HEK293 (cell line): Measurements from ENCODE around the gene SP2.

Experiments used
- AEBP2 ChIP-seq: fragments of 450-650 bp; formaldehyde crosslinking; IDR thresholded peaks from 2 replicates; pipeline ENCODE4 v1.5.1; 2016; ENCODE audit warnings: missing biosample characterization, missing genetic modification characterization, borderline replicate concordance
- BCL11B ChIP-seq: fragments of 450-650 bp; formaldehyde crosslinking; IDR thresholded peaks from 2 replicates; pipeline ENCODE4 v1.5.1; 2016; ENCODE audit warnings: low read depth, missing biosample characterization, missing genetic modification characterization
- GLIS2 ChIP-seq: fragments of 450-650 bp; formaldehyde crosslinking; IDR thresholded peaks from 2 replicates; pipeline ENCODE4 v1.5.1; 2016; ENCODE audit warnings: missing biosample characterization, missing genetic modification characterization
- IKZF3 ChIP-seq: fragments of 450-650 bp; IDR thresholded peaks from 2 replicates; pipeline ENCODE4 v1.5.0; 2018; ENCODE audit warnings: missing biosample characterization, mild to moderate bottlenecking, missing genetic modification characterization, moderate library complexity
- KLF1 ChIP-seq: fragments of 450-650 bp; formaldehyde crosslinking; IDR thresholded peaks from 2 replicates; pipeline ENCODE4 v1.5.1; 2016; ENCODE audit warnings: missing biosample characterization, missing genetic modification characterization
- SCRT2 ChIP-seq: fragments of 450-650 bp; formaldehyde crosslinking; IDR thresholded peaks from 2 replicates; pipeline ENCODE4 v1.5.1; 2016; ENCODE audit warnings: missing biosample characterization, missing genetic modification characterization
- YY1 ChIP-seq: fragments of 450-650 bp; formaldehyde crosslinking; IDR thresholded peaks from 2 replicates; pipeline ENCODE4 v1.5.1; 2018; ENCODE audit warnings: missing biosample characterization, missing genetic modification characterization
- ZBTB21 ChIP-seq: fragments of 450-650 bp; formaldehyde crosslinking; IDR thresholded peaks from 2 replicates; pipeline ENCODE4 v1.5.1; 2017; ENCODE audit warnings: missing biosample characterization, missing genetic modification characterization
- ZBTB7A ChIP-seq: fragments of 450-650 bp; formaldehyde crosslinking; IDR thresholded peaks from 2 replicates; pipeline ENCODE4 v1.5.1; 2016; ENCODE audit warnings: low read depth, missing biosample characterization, missing genetic modification characterization
- ZFP3 ChIP-seq: fragments of 450-650 bp; formaldehyde crosslinking; IDR thresholded peaks from 2 replicates; pipeline ENCODE4 v1.5.1; 2016; ENCODE audit warnings: low read depth, missing biosample characterization, missing genetic modification characterization
- ZNF138 ChIP-seq: fragments of 450-650 bp; formaldehyde crosslinking; IDR thresholded peaks from 2 replicates; pipeline ENCODE4 v1.5.1; 2016; ENCODE audit warnings: missing biosample characterization, missing genetic modification characterization, borderline replicate concordance
- ZNF155 ChIP-seq: fragments of 450-650 bp; formaldehyde crosslinking; IDR thresholded peaks from 2 replicates; pipeline ENCODE4 v1.5.1; 2016; ENCODE audit warnings: missing biosample characterization, missing genetic modification characterization
- ZNF157 ChIP-seq: fragments of 450-650 bp; formaldehyde crosslinking; IDR thresholded peaks from 2 replicates; pipeline ENCODE4 v1.5.1; 2016; ENCODE audit warnings: missing biosample characterization, missing genetic modification characterization
- ZNF175 ChIP-seq: fragments of 450-650 bp; formaldehyde crosslinking; IDR thresholded peaks from 2 replicates; pipeline ENCODE4 v1.5.1; 2016; ENCODE audit warnings: missing biosample characterization, missing genetic modification characterization
- ZNF19 ChIP-seq: fragments of 450-650 bp; formaldehyde crosslinking; IDR thresholded peaks from 2 replicates; pipeline ENCODE4; 2016; ENCODE audit warnings: missing biosample characterization, missing genetic modification characterization, low read depth
- ZNF274 ChIP-seq, 2 experiments: fragments of 200-500 bp in 1 of 2; fragments of 450-650 bp in 1 of 2; sonication (Bioruptor generic) in 1 of 2; formaldehyde crosslinking in 1 of 2; IDR thresholded peaks; 2 replicates each; pipeline versions ENCODE4 v1.5.1 to v1.6.1; 2014 to 2016; ENCODE audit warnings: borderline replicate concordance in 1 of 2, inconsistent platforms in 1 of 2, low read length in 1 of 2, missing biosample characterization in 1 of 2, missing genetic modification characterization in 1 of 2
- ZNF335 ChIP-seq: fragments of 450-650 bp; formaldehyde crosslinking; conservative IDR thresholded peaks from 2 replicates; pipeline ENCODE4 v1.5.1; 2016; ENCODE audit warnings: missing biosample characterization, missing genetic modification characterization
- ZNF362 ChIP-seq: fragments of 450-650 bp; formaldehyde crosslinking; IDR thresholded peaks from 2 replicates; pipeline ENCODE4 v1.5.1; 2016; ENCODE audit warnings: missing biosample characterization, missing genetic modification characterization
- ZNF37A ChIP-seq: fragments of 450-650 bp; IDR thresholded peaks from 2 replicates; pipeline ENCODE4 v1.5.1; 2018; ENCODE audit warnings: missing biosample characterization, missing genetic modification characterization
- ZNF416 ChIP-seq: fragments of 450-650 bp; formaldehyde crosslinking; IDR thresholded peaks from 2 replicates; pipeline ENCODE4 v1.5.1; 2016; ENCODE audit warnings: missing biosample characterization, missing genetic modification characterization
- ZNF488 ChIP-seq: fragments of 450-650 bp; formaldehyde crosslinking; IDR thresholded peaks from 2 replicates; pipeline ENCODE4 v1.5.1; 2016; ENCODE audit warnings: missing biosample characterization, missing genetic modification characterization
- ZNF521 ChIP-seq: fragments of 450-650 bp; formaldehyde crosslinking; IDR thresholded peaks from 2 replicates; pipeline ENCODE4 v1.5.1; 2017; ENCODE audit warnings: missing biosample characterization, mild to moderate bottlenecking, missing genetic modification characterization
- ZNF544 ChIP-seq: fragments of 450-650 bp; formaldehyde crosslinking; IDR thresholded peaks from 2 replicates; pipeline ENCODE4 v1.5.0; 2017; ENCODE audit warnings: missing biosample characterization, missing genetic modification characterization
- ZNF549 ChIP-seq: fragments of 450-650 bp; IDR thresholded peaks from 2 replicates; pipeline ENCODE4 v1.5.1; 2018; ENCODE audit warnings: missing biosample characterization, missing genetic modification characterization, mild to moderate bottlenecking, inconsistent platforms, moderate library complexity
- ZNF558 ChIP-seq: fragments of 450-650 bp; formaldehyde crosslinking; IDR thresholded peaks from 2 replicates; pipeline ENCODE4 v1.5.1; 2016; ENCODE audit warnings: missing biosample characterization, missing genetic modification characterization
- ZNF692 ChIP-seq: fragments of 450-650 bp; formaldehyde crosslinking; IDR thresholded peaks from 2 replicates; pipeline ENCODE4 v1.5.1; 2016; ENCODE audit warnings: missing biosample characterization, missing genetic modification characterization
- ZNF747 ChIP-seq: fragments of 450-650 bp; formaldehyde crosslinking; IDR thresholded peaks from 2 replicates; pipeline ENCODE4 v1.5.1; 2016; ENCODE audit warnings: missing biosample characterization, missing genetic modification characterization
- ZNF768 ChIP-seq: fragments of 450-650 bp; formaldehyde crosslinking; IDR thresholded peaks from 2 replicates; pipeline ENCODE4 v1.5.1; 2018; ENCODE audit warnings: missing biosample characterization, mild to moderate bottlenecking, missing genetic modification characterization
- ZSCAN16 ChIP-seq: fragments of 450-650 bp; formaldehyde crosslinking; IDR thresholded peaks from 2 replicates; pipeline ENCODE4 v1.5.1; 2016; ENCODE audit warnings: missing biosample characterization, missing genetic modification characterization
- ZSCAN4 ChIP-seq: fragments of 450-650 bp; formaldehyde crosslinking; IDR thresholded peaks from 2 replicates; pipeline ENCODE4 v1.5.1; 2017; ENCODE audit warnings: missing biosample characterization, missing genetic modification characterization

SP2 gene

GRCh38 chr17:47895856-47896671 is at the start of gene SP2 (continued):
- TF ChIP-seq ZNF157 (tag by site-specific recombination) (no peak), ZNF362 (tag by site-specific recombination) (no peak), ZSCAN4 (tag by site-specific recombination) (no peak), ZFP3 (tag by site-specific recombination) (no peak), YY1 (no peak), ZNF692 (tag by site-specific recombination) (peak; percentile 95), SCRT2 (tag by site-specific recombination) (peak; percentile 100), ZNF175 (tag by site-specific recombination) (no peak), ZNF544 (tag by site-specific recombination) (no peak), ZNF768 (tag by site-specific recombination) (no peak), ZNF335 (tag by site-specific recombination) (peak; percentile 85), ZNF549 (tag by site-specific recombination) (no peak), AEBP2 (tag by site-specific recombination) (no peak), ZNF558 (tag by site-specific recombination) (no peak), IKZF3 (0 out of 2 replicates have a peak, but pooled peaks have one; percentile 21), ZNF416 (tag by site-specific recombination) (no peak), ZSCAN16 (no peak), ZNF747 (no peak), ZBTB7A (no peak), ZNF138 (tag by site-specific recombination) (no peak), ZNF19 (tag by site-specific recombination) (no peak), ZNF488 (tag by site-specific recombination) (no peak), BCL11B (tag by site-specific recombination) (peak; percentile 60; the same call in 1 of the 2 replicates), ZNF521 (no peak), KLF1 (tag by site-specific recombination) (peak; percentile 4; the same call in 1 of the 2 replicates), GLIS2 (peak; percentile 83), ZNF274 (IDR thresholded peaks at IDR 0.05; ENCODE audit: low read length) (no peak), ZNF274 (tag by site-specific recombination; IDR thresholded peaks at IDR 0.05; ENCODE audit: borderline replicate concordance) (no peak), ZNF155 (no peak), ZBTB21 (tag by site-specific recombination) (no peak), ZNF37A (tag by site-specific recombination) (no peak)
